GM12891 (cell line): ENCODE results near the gene HORMAD1.

Source experiments
- PAX5 ChIP-seq: IDR thresholded peaks from 2 replicates; pipeline ENCODE4 v1.6.1; 2011; ENCODE audit warnings: low read length, moderate library complexity, mild to moderate bottlenecking; ENCODE audit not compliant: insufficient read depth, severe bottlenecking
- POLR2A ChIP-seq: IDR thresholded peaks from 2 replicates; pipeline ENCODE4 v1.6.1; 2011; ENCODE audit warnings: low read depth, low read length, control low read depth
- POLR2AphosphoS5 ChIP-seq: IDR thresholded peaks from 2 replicates; pipeline ENCODE4 v1.6.1; 2011; ENCODE audit warnings: low read depth, low read length, control low read depth
- SPI1 ChIP-seq: IDR thresholded peaks from 2 replicates; pipeline ENCODE4 v1.6.1; 2011; ENCODE audit warnings: low read depth, low read length, control low read depth
- TAF1 ChIP-seq: IDR thresholded peaks from 2 replicates; pipeline ENCODE4 v1.6.1; 2011; ENCODE audit warnings: low read depth, low read length, control low read depth

- TF ChIP-seq POLR2A (no peak), PAX5 (no peak), POLR2AphosphoS5 (no peak), TAF1 (no peak), SPI1 (no peak)
These were observed 41.1 kb upstream of the HORMAD1 start for GRCh38 chr1:150761801-150762200.
